ENCODE measurements around the gene FDX2.
"Not testable (repeated sequence)": the region's sequence is repeated elsewhere in the genome, so short reads cannot be mapped to it uniquely, and the experiment has no call there.

The FDX2 gene

DNA sequence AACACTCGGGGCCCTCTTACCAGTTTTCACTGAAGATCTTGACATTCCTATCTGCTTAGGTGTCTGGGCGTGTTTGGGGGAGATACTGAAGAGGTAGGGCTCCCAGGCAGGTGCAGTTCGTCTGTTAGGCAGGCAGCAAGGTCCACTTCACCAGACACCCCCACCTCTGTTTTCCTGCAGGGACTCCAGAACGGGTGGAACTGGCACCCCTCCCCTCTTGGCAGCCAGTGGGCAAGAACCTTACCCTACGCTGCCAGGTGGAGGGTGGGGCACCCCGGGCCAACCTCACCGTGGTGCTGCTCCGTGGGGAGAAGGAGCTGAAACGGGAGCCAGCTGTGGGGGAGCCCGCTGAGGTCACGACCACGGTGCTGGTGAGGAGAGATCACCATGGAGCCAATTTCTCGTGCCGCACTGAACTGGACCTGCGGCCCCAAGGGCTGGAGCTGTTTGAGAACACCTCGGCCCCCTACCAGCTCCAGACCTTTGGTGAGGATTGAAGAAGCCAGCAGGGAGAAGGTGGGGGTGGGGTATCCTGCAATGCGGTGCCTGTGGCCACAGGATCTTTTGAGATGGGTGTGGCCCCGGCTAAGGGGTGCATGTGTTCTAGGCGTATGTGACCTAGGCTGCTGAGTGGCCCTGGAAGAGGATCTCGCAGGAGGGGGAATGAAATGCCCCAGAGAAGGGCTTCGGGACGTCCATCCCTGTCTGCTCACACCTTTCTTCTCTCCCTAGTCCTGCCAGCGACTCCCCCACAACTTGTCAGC lies 32.3 kb downstream of the FDX2 start:
- no peak for DNase-seq

DNA sequence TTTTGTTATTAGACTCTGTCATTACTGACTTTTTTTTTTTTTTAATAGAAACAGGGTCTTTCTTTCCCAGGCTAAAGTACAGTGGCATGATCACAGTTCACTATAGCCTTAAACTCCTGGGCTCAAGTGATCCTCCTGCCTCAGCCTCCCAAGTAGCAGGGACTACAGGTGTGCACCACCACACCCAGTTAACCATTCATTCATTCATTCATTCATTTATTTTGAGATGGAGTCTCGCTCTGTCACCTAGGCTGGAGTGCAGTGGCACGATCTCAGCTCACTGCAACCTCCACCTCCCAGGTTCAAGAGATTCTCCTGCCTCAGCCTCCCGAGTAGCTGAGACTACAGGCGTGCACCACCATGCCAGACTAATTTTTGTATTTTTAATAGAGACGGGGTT lies 33.8 kb downstream of the FDX2 start:
- DNase-seq = not testable (repeated sequence)

DNA sequence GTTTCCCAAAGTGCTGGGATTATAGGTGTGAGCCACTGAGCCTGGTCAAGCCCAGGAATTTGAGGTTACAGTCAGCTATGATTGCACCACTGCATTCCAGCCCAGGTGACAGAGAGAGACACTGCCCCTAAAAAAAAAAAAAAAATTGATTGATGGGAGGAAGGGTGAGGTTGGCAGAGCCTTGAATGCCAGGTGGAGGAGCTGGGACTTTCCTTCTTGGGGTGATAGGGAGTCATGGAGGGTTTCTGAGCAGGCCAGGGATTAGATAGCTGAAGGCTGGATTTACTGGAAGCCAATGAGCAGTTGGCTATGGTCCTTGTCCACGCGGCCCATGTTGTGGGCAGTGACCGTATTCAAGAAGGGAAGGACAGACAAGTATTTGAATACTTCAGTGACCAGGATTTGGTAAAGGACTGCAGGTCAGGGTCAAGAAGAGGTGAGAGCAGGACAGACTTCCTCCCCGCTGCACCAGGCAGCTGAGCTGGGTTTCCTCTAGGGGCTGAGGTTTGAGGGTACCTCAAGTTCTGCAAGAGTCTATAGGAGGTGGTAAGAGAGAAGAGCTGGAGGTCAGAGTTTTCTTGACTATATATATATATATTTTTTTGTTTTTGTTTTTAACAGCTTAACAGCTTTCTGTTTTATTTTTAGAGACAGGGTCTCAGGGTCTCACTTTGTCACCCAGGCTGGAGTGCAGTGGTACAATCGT lies 35.9 kb downstream of the FDX2 start:
- no peak for DNase-seq

DNA sequence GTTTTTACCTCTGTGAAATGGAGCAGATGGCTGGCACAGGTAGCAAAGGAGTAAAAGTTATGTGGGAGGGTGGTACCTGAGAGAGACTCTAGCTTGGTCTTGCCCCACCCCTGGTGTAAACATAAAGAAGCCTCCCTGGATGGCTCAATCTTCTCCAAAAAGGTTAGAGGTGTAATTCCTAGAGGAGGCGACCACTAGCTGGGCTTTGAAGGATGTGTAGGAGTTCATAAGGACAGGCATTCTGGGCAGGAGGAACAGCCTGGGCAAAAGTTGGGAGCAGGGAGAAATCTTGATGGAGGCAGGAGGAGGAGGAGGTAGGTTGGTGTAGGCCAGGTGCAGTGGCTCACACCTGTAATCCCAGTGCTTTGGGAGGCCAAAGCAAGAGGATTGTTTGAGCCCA lies 36.9 kb downstream of the FDX2 start:
- no peak for DNase-seq

DNA sequence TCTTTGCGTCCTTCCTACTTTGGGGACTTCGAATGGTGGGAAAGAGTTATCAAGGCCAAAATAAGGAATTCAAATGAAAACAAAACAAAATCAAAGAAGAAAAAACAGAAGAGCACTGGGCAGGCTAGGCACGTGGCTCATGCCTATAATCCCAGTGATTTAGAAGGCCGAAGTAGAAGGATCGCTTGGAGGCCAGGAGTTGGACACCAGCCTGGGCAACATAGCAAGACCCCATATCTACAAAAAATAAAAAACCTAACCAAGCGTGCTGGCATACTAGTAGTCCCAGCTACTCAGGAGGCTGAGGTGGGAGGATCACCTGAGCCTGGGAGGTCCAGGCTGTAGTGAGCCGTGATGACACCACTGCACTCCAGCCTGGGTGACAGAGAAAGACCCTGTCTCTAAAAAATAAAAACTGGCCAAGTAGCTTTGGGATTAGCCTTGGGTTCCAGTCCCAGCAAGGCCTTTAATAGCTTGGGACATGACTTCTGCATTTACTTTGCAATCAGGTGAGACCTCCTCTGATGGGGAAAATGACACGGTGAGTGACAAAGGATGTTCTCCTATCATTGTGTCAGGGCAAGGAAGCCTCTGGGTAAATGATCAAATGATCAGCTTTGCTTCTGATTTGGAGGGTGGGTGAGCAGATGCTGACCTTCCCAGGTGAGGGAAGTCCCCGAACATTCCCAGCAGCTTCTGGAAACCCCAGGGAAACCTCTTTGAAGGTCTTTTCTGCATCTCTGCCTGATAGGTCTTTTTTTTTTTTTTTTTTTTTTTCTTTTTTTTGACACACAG lies 37.8 kb downstream of the FDX2 start:
- DNase-seq = no peak

DNA sequence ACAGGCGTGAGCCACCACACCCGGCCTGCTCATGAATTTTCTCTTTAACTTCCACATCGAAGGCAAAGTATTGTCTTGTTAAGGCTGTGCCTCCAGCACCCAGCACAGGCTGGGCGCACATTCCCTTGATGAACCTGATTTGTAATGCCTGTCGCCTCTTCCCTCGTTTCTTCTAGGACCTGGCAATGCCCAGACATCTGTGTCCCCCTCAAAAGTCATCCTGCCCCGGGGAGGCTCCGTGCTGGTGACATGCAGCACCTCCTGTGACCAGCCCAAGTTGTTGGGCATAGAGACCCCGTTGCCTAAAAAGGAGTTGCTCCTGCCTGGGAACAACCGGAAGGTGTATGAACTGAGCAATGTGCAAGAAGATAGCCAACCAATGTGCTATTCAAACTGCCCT lies 41.2 kb downstream of the FDX2 start:
- no peak for DNase-seq

DNA sequence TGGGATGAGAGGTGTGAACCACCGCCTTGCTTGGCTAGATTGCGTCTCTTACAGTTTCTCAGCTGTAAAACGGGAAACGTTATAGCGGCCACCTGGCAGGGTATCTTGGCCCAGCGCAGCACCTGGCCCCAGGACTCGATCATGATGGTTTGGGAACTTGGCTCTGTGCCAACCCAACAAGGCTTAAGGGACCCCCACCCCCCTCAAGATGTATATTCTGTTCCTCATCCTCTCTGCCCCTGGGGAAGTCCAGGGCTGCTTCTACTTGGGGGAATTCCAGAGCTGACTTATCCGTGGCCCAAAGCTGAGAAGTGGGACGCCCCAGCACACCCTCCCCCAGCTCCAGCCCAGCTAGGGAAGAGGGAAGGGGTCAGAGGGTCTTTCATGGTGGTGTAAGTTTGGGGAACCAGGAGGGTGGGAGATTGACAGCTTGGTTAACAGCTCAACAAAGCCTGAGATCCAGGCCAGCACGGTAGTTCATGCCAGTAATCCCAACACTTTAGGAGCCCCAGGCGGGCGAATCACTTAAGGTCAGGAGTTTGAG lies 44.2 kb downstream of the FDX2 start:
- DNase-seq = peak; percentile 42 to 52

DNA sequence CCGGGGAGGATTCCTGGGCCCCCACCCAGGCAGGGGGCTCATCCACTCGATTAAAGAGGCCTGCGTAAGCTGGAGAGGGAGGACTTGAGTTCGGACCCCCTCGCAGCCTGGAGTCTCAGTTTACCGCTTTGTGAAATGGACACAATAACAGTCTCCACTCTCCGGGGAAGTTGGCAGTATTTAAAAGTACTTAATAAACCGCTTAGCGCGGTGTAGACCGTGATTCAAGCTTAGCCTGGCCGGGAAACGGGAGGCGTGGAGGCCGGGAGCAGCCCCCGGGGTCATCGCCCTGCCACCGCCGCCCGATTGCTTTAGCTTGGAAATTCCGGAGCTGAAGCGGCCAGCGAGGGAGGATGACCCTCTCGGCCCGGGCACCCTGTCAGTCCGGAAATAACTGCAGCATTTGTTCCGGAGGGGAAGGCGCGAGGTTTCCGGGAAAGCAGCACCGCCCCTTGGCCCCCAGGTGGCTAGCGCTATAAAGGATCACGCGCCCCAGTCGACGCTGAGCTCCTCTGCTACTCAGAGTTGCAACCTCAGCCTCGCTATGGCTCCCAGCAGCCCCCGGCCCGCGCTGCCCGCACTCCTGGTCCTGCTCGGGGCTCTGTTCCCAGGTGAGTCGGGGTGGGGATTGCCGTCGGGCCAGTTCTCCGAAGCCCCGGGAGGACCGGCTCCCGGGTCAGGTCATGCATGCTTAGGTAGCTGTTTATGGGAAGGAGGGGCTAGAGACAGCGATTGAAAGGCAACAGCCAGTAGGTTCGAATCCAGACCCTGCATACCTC lies 45.0 kb downstream of the FDX2 start, which contains the start of gene ICAM1:
Gene ICAM1 (plus strand): TSS at position 505 of the 779 bp plus-strand sequence. CDS start 40 bp downstream, at position 545.
- DNase-seq = peak; percentile 69 to 79

DNA sequence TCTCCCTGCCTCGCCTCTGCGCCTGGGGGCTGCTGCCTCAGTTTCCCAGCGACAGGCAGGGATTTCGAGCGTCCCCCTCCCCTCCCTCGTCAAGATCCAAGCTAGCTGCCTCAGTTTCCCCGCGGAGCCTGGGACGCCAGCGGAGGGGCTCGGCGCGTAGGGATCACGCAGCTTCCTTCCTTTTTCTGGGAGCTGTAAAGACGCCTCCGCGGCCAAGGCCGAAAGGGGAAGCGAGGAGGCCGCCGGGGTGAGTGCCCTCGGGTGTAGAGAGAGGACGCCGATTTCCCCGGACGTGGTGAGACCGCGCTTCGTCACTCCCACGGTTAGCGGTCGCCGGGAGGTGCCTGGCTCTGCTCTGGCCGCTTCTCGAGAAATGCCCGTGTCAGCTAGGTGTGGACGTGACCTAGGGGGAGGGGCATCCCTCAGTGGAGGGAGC lies 45.6 kb downstream of the FDX2 start:
- peak; percentile 55 to 70 for DNase-seq

DNA sequence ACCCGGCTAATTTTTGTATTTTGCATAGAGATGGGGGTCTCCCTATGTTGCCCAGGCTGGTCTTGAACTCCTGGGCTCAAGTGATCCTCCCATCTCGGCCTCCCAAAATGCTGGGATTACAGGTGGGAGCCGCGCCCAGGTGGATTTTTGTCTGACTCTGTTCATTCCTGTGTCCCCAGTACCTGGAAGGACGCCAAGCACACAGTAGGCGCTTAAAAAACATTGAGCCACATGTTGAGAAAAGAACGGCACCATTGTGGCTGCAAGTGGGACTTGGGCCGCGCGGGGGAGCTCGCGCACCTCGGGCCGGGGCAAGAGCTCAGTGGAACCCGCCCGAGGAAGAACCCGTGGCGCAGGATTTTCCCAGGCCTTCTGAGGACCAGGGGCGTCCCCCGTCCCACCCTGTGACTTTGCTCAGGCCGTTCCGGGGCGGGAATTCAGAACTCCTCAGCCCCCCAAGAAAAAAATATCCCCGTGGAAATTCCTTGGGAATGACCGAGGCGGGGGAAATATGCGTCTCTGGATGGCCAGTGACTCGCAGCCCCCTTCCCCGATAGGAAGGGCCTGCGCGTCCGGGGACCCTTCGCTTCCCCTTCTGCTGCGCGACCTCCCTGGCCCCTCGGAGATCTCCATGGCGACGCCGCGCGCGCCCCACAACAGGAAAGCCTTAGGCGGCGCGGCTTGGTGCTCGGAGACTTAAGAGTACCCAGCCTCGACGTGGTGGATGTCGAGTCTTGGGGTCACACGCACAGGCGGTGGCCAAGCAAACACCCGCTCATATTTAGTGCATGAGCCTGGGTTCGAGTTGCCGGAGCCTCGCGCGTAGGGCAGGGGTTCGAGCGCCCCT lies 46.3 kb downstream of the FDX2 start:
- peak; percentile 80 to 89 for DNase-seq

DNA sequence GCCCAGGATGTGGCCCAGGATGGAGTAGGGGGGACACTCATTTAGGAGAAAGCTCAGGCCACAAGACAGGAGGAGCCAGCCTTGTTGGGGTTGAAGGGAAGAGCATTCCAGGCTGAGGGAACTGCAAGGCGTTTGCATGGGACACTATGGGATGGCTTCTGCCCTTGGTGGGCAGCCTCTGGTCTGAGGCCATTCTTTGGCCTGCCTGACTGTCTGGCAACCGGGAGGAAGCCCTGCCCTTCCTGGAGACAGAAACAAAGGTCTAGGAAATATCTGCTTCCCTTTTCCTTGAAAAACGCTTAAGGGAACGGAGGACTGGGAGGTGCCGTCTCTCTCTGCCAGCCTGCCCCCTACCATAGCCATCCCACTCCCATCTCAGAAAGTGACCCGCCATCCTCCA lies 47.7 kb downstream of the FDX2 start:
- no peak for DNase-seq

DNA sequence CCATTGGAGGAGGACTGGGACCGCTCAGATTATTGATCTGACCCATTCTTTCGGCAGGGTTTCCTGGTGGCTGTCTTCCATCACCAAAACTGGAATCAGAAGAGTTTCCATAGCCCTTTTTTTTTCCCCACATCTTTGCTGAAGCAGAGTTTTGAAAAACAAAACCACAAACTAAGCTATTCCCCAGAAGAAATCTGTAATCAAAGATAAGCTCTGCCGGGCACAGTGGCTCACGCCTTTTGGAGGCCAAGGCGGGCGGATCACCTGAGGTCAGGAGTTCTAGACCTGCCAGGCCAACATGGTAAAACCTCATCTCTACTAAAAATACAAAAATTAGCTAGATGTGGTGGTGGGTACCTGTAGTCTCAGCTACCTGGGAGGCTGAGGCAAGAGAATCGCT lies 49.1 kb downstream of the FDX2 start:
- no peak for DNase-seq

DNA sequence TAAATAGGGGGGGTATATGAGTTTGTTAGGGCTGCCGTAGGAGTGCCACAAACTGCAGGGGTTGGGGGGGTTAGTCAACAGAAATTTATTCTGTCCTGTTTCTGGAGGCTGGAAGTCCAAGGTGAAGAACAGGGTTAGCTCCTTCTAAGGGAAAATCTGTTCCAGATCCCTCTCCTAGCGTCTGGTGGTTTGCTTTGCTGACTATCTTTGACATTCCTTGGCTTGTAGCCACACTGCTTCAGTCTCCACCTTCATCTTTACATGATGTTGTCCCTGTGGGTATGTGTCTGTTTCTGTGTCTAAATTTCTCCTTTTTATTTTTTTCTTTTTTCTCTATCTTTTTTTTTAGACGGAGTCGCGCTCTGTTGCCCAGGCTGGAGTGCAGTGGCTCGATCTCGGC lies 53.0 kb downstream of the FDX2 start:
- no peak for DNase-seq

DNA sequence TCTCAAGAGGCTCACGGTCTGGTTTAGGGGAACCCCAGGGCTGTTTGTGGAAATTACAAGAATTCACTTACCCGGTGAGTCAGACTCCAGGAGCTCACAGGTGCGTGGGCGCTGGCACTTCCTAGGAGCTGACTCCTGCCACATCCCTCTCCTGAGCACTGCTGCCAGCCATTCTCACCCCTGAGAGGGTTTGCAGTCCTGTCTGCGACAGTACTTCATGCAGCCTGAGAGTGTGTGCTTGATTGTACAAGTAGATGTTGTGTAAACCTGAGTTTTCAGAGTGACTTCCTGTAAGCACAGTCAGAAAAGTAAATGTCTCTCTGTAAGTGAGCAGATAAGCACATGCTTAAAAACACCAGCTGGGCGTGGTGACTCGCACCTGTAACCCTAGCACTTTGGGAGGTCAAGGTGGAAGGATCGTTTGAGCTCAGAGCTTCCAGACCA lies 55.7 kb downstream of the FDX2 start:
- peak; percentile 67 to 72 for DNase-seq

All from activated CD4-positive, alpha-beta T cell treated with anti-CD3 and anti-CD28 coated beads for 4 hours (primary cell).